GOT3 (cell line): ENCODE results near the gene ANTXR1.
"Not testable (repeated sequence)": the region's sequence is repeated elsewhere in the genome, so short reads cannot be mapped to it uniquely, and the experiment has no call there.

Source experiments
- DNase-seq: peaks from one replicate; lab custom pipeline; 2025; ENCODE audit warnings: mixed read lengths; lab: John Stamatoyannopoulos, UW

ANTXR1 gene

DNA sequence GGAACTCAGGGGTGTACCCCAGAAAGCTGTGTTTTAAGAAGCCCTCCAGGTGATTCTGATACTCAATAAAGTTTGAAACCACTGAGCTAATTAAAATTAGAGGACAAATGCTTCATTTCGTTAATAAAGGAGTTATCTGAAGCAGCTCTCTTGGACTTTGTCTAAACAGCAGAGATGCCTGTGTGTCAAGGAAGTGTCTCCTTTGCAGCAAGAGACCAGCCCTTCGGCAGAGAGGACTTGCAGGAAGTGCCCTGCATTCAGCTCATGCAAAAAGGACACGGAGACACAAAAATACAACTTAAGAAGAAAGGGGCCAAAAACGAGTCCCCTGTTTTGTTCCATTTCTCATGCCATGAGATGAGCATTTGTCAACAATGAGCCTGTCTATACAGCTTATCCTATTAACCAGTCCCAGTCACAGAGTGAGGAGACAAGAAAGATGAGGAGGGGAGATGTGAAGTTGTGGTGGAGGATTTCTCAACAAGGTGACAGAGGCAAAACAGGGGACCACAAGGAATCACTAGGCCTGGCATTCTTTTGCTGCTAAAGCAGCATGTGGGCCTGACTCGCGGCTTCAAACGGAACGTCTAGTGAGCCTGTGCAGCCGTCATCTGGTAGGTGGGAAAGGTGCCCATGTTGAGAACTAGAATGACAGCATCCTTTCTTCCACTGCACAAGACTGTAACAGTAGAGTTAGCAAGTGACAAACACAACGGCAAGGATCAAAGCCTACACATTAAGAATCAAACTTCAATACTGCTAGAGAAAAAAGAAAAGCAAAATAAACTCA lies 152.3 kb downstream of the ANTXR1 start:
- DNase-seq: no peak

DNA sequence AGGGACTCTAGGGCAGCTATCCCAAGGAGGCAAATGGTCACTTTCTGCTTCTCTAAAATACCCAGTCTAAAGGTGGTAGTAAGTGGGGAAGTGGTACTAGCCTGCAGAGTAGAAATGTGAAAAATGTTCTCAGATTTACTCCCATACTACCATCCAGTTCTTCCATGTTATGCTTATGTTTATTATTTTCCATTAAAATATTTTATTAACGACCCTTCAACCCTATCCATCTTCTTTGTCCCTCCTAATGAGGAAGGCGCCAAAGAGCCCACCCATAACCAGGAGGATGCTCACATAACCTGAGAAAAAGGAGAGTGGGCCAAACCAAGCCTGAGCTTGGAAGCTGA lies 153.5 kb downstream of the ANTXR1 start:
- no peak for DNase-seq

DNA sequence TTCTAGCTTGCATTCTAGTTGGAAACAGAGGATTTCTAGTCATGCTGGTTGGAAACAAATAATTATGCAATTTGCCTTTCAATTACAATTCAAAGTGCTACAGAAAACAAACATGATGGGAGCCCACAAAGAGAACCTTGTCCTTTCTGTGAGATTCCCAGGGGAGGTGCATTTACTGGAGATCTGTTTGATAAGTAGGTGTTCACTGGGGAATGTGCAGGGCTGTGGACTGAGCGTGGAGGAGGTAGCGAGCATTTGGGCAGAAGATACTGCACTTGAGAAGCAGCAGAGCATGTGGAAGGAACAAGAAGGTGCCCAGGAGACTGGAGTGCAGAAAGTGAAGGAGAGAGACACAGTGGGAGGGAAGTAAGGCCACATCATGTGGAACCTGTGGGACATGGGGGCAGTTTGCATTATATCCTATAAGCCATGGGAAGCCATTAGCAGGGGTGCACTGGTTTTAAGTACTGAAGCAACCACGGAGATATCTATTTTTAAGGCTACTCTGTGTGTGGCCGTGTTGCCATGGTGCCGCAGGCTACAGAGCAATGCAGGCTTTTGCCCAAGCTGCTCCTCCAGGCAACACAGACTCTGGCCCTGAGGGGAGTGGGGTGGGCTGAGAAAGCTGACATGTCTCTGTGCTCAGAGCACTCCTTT lies 154.0 kb downstream of the ANTXR1 start:
- DNase-seq: no peak

DNA sequence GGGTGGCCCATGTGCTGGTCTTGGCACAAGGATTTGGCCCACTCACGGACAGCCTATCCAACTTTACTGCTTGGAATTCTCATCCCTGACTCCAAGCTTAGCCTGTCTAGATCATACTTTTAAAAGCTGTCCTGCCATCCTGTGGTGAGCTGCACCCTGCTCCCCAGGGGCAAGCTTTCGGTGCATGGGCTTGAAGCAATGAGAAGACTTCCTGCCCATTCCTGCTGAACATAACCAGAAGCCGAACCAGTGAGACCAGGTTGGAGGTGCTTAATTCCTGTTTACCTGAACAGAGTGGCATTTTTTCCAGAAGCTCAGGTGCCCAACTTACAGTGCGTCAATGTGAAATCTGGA lies 154.5 kb downstream of the ANTXR1 start:
- no peak for DNase-seq

DNA sequence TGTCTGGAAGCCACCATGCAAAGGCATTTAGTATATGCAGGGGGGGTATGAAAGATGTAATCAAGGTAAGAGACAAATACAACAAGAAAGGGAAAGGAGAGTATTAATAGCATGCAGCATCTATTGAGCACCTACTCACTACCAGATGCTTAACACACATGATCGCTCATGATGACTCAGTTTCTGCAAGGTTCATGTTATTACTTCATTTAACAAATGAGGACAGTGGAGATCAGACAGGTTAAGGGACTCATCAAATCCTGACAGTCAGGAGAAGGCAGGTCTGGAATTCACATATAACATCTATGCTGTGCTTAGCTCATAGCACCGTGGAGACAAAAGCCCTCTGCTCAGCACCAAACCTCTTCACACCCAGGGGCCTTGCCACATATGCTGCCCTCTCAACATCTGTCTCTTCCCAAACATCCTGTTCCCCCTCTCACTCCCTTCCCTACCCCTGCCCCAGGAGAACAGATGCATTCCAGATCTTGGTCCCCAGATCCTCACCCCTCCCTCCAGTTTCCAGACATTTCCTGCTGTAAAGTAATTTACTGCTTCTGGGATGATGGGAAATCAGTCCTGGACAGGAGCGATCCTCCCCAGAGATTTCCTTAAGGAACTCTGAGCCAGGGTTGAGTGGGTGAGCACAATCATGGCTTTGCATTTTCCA lies 155.3 kb downstream of the ANTXR1 start:
- DNase-seq: no peak

DNA sequence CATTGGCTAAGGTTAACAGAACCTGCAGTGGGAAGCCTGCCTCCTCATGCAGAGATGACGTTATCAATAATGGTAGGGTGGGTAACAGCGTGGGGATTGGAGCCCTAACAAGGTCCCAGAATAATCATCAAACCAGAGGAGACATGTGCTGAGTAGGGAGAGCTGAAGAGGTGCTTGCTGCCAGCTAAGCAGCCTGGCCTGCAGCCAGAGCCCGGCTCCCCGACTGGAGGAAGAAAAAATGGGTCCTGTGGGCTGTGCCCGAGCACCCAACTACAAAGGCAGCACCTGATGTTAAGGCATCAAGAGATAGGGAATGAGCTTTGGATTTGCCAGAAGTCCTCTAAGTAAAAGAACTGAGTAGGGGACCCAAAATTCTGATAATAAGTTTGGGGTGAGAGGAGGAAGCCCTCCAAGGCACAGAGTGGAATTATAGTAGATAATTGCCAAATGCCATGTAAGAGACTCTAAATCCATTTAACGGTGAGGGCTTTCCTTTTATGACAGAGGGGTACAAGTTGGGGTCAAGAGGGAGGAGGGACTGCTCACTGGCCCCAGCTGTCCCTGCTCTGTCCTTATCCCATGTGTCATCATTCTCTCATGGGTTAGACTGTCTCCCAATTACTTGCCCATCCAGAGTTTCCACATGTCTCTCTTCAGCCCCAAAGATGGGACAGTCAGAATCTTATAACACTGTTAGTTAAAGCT lies 156.1 kb downstream of the ANTXR1 start:
- no peak for DNase-seq

DNA sequence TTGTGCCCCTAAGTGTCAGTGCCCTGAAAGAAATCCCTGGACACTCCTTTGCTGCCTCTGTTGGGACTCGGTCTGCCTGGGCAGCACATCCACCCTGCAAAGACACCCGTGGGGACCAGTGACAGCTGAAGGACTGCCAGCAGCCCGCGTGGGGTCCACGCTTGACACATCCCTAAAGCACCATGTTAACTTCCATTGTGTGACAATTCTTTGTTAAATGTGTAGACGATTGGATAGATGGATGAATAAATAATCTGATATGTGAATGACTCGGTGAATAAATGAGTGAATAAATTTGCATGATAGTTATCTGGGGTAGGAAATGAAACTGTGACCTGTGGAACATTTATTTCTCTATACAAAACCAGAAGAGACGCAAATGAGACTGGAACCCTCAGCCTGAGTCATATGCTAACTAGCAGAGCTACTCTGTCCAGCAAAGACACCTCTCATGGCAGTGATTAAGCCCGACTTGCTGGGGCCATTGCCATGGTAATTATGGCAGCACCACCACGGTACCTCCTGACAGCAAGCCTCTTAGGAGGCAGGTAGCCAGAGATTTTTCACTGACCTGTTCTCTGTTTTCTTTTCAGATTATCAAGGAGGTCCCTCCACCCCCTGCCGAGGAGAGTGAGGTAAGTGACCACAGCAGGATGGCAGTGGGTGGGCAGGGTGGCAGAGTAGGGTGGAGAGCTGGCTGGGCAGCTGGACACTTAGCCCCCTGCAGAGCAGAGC lies 156.8 kb downstream of the ANTXR1 start:
- no peak for DNase-seq

DNA sequence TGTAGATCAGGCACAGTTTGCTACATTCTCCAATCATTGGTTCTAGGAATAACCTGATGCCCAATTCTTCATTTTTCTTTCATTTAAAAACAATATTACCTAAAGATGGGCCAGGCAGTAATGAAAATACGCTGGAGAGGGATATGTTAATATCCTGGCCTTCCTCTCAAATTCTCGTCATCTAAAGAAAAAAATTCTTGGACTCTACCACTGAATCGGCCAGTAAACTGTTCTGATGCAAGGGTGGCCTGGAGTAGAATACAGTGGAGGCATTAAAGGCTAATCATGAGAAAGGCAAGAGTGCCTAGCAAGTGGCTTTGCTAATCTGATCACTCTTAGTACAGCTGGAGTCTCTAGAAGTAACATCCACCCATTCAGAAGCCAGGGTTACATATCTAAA lies 157.7 kb downstream of the ANTXR1 start:
- no peak for DNase-seq

DNA sequence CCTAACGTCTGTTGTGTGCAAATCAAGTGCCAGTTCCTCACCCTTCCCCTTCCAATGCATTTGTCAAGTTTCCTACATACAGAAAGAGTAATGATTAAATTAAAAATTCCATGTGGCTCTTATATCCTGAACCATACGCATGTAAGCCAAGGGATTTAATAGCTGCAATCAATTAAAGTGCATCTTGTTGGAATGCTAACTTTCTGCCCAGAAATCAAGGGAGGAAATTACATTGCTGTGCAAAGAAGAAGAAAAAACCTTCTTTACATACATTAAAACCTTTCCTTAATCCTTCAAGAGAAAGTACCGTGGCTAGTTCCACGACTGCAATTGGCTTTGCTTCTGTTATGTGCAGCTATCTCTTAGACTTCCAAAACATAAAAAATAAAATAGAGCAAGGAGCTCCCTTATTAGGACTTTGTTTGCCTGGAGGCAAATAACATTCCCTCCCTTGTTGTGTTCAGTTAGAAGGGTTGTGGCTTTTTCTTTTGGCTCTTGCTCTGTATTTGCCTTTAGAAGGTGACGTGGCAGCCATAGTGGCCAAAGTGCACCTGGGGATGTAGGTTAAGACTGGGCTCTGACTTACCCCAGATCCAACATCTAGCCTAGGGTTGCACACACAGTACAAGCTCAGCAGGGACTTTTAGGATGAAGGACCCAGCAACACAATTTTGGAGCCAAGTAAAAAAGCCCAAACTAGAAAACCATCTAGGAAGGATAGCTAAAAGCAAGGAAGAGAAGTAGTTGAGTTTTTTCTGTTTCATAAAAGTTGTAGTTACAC lies 158.3 kb downstream of the ANTXR1 start:
- no peak for DNase-seq

DNA sequence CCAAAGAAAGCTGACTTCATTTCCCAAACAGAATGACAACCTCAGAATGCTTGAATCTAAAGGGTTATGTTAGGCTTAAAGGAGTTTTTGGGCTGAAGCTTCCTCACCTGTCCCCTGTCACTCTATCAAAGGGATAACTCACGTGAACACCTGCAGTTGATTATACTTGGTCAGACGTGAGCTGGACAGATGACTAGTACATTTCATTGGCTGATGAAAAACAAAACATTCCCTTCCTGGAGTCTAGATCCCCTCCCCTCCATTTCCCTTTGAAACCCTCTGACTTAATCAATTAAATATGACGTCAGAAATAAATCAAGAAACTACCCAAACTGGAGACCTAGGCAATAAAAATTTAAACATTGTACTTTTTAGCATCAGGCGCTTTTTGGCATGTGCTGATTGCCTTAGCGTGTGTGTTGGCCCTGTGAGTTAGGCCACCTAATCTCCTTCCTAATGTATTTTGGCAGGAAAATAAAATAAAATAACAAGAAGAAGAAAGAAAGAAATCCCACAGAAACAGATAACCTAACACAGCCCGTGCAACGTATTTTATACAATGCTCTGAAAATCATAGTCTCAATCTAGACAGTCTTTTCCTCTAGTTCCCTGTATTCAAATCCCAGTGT lies 159.0 kb downstream of the ANTXR1 start:
- DNase-seq: no peak

DNA sequence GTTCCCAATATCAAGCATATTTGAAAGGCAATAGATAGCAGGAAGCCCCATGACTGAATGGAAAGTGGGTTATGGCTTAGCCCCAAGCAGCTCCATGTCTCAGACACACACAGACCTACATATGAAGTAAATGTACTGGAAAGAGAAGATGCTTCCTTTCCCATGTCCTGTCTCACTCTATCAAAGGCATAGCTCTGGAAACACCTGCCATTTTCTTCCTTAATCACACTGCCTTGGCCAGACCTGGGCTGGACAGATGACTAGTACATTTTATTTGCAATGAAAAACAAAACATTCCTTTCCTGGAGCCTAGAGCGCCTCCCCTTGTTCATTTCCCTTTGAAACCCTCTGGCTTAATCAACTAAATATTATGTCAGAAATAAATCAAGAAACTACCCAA lies 160.7 kb downstream of the ANTXR1 start:
- no peak for DNase-seq

DNA sequence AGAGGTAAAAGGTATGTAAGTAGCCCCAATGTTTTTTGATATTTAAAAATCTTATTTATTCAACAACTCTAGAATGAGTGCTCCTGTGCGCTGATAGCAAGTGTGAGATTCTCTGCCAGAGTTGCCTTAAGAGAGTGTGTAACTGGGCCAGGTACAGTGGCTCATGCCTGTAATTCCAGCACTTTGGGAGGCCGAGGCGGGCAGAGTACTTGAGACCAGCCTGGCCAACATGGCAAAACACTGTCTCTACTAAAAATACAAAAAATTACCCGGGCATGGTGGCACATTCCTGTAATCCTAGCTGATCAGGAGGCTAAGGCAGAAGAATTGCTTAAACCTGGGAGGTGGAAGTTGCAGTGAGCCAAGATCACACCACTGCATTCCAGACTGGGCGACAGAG lies 161.2 kb downstream of the ANTXR1 start:
- not testable (repeated sequence) for DNase-seq

DNA sequence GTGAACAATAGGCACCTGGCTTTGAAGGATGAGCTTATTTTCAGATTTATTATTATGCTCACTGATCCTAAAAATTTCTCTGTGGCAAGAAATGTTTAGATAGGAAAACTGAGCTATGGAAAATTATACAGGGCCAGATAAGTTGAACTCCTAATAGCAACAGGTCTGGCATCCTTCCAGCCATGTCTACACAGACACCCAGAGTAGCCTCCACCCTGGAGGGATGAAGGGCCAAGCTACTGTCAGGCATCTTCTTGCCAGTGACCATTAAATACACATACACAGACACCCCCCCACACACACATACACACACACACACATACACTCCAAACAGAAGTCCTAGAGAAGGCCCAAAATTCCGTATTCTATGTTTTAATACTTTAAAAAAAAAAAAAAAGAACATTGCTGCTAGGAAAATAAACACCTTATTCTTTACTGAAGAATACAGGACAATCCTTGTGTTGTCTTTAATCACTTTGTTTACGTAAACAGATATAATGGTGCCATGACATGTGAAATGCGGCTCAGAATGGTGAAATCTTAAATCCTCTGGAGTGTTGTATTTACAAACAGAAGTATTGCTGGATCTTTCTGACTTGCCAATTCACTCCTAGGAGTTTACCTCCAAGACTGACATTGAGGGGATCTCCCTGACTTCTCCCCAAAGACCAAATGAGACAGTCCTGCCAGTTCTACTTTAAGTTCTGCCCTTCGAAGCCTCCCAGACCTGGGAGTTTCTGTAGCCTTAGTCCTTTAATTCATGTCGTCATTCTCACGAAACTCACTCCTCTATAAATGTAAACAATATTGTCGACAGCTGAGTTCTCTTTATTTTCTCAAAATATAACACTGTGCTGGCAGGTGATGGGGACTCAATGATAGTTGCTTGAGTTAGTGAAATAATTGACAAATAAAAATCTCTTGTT lies 163.1 kb downstream of the ANTXR1 start:
- no peak for DNase-seq

DNA sequence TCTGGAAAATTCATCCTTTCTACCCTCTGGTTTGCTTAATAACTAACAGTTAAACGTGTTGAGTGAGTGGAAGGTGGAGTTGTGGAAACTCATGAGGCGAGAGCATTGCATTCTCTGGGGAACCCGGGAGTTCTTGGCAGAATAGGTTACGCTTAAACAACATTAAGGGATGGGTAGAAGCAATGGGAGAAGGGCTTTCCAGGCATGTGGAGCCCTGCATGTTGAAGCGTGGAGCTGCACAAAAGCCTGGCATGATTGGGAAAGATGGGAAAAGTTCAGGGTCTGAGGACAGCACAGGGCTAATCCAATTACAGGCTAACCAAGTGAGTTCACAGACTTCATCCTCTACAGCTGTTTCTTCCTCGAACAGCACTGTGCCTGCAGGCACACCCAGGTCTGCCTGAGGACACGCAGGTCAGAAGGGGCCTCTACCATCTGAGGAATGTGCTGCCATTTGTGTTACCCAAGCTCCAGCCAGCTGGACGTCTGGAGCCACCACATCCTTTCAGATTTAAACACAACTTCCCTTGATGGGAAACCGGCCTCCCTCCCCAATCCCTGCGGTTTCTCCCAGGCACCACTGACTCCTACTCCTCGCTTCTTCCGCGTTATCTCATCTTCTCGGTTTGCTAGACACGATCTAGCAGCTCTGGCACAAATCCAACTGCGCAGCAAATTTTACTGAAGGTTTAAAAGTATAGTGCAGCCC lies 164.2 kb downstream of the ANTXR1 start:
- no peak for DNase-seq

DNA sequence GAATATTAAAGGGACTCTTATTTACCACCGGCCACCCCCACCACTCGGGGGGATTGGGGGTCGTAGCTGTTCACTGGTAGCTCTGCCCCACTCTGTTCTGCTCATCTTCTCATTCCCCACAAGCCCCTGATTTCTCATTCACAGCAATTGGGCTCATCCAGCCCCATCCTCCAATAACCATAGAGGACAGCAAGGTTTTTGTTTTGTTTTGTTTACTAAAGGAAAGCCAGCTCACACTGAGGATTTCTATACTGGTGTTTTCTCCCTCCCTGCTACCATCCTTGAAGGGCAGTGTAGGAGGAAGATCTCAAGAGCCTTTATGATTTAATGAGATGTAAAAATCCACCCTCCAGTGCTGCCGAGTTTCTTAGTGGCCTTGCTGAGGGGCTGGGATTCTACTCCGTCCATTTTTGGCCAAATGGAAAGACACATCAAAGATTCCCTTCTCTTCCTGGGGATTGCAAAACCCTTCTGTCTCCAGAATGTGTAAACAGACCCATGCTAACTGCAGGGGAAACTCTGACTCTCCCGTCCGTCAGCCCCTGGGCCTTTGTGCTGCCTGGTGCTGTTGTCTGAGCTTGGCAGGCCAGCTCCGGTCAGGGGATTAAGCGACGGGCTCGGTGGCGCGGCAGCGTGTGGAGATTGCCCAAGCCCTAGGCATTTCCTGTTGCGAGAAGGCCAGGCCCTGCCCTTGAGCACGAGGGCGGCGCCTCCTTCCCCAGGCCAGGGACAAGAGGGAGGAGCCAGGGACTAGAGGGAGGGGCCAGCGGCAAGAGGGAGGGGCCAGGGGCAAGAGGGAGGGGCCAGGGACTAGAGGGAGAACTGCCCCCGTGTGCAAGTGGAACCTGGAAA lies 165.0 kb downstream of the ANTXR1 start:
- DNase-seq: peak; percentile 16

DNA sequence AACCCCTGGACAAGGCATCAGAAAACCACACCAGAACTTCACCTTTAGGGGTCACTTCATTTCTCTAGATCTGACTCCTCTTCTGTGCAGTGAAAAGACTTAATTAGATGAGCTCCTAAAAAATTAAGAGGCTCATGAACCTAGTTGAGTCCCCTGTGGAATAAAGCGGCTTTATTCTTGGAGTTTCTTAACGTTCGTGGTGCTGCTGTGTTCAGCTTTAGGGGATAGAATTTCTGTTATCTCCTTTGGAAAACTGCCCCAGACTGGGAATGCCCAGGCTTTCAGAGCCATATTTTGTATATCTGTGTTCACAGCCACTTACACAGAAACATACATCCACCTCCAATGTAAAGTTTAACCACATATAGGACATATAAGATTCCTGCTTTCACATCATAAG lies 165.8 kb downstream of the ANTXR1 start:
- no peak for DNase-seq

DNA sequence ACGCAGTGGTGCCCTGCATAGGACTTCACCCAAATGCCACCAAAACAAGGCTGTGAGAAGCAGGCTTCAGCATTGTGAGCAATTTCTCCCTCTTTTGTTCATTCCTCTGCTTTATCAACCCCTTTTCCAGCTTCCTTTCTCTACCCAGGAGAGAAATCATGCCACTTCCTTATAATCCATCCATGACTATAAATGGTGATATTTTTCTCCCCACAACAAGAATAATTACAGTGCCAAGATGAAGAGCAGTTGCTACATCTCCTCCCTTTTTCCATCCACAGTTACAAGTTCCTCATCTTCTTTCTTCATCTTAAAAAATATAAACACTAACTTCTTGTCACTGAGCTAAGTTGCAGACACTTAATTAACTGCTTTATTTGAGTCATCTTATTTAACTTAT lies 167.2 kb downstream of the ANTXR1 start:
- no peak for DNase-seq

DNA sequence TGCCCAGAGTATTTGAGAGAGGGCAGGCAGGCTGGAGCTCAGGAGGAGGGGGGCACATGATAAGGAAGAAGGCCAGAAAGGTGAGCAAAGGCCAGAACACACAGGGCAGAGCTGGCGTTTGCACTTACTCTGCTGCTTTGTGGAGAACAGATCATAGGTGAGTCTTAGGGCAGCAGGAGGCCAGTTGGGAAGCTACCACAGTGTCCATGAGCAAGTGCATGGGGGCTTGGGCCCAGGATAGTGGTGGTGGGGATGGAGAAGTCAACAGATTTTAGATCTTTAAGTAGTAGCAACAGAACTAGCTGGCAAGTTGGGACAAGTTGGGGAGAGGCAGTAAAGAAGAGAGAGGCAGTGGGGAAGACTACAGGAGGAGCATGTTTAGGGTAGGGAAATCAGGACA lies 168.0 kb downstream of the ANTXR1 start:
- no peak for DNase-seq
